HG03060 (cell line): ENCODE data around the gene C1QL1.

Experiments used
- ATAC-seq: cut with Tn5 transposase; IDR thresholded peaks from one replicate; pipeline ENCODE4 v1.9.1; 2021; ENCODE audit warnings: low read depth, moderate number of reproducible peaks; ENCODE audit not compliant: unreplicated experiment

C1QL1 gene

GRCh38 chr17:44989552-44990138 is 21.5 kb upstream of the C1QL1 start:
- ATAC-seq: no peak

GRCh38 chr17:44988044-44988942 is 20.2 kb upstream of the C1QL1 start:
- ATAC-seq: no peak

- no peak for ATAC-seq
These were observed 15.5 kb upstream of the C1QL1 start for GRCh38 chr17:44983563-44983962.

- no peak for ATAC-seq
These were observed 14.1 kb upstream of the C1QL1 start for GRCh38 chr17:44982113-44982702.

GRCh38 chr17:44981221-44981968 is 13.3 kb upstream of the C1QL1 start:
- no peak for ATAC-seq

GRCh38 chr17:44979426-44979995 is 11.4 kb upstream of the C1QL1 start:
- ATAC-seq: no peak

GRCh38 chr17:44978807-44979206 is 10.7 kb upstream of the C1QL1 start:
- ATAC-seq: no peak

GRCh38 chr17:44977814-44978550 is 9.9 kb upstream of the C1QL1 start:
- no peak for ATAC-seq

GRCh38 chr17:44977065-44977464 is 9.0 kb upstream of the C1QL1 start:
- no peak for ATAC-seq

- ATAC-seq: no peak
These were observed 8.1 kb upstream of the C1QL1 start for GRCh38 chr17:44976206-44976605.

GRCh38 chr17:44972953-44973352 is 4.8 kb upstream of the C1QL1 start:
- ATAC-seq: no peak

GRCh38 chr17:44971776-44972483 is 3.8 kb upstream of the C1QL1 start:
- no peak for ATAC-seq

- ATAC-seq: no peak
These were observed 2.1 kb upstream of the C1QL1 start for GRCh38 chr17:44970136-44970741.

- ATAC-seq: no peak
These were observed 1.2 kb upstream of the C1QL1 start for GRCh38 chr17:44969144-44969780.

- no peak for ATAC-seq
These were observed 237 bp downstream of the C1QL1 start for GRCh38 chr17:44967907-44968224.

GRCh38 chr17:44967026-44967906 is 837 bp downstream of the C1QL1 start:
- no peak for ATAC-seq

- ATAC-seq: no peak
These were observed 1.6 kb downstream of the C1QL1 start for GRCh38 chr17:44966348-44967025.
